AG04450 (cell line): Measurements from ENCODE around the gene METTL15. TPM values are rescaled to one million over a fixed set of nuclear protein-coding genes. Genes with fewer than 3 reads are reported as not detected.
"Not testable (repeated sequence)": the region's sequence is repeated elsewhere in the genome, so short reads cannot be mapped to it uniquely, and the experiment has no call there.

Source experiments
- CTCF ChIA-PET: fragments of 300-600, 350-600 bp; formaldehyde crosslinking; extraction: SDS; loops from one replicate; lab custom pipeline; 2022; ENCODE audit warnings: antibody characterized with exemption, inconsistent platforms; lab: Charles Lee
- POLR2A ChIA-PET: fragments of 350-600 bp; formaldehyde crosslinking; extraction: SDS; loops from one replicate; lab custom pipeline; 2021; ENCODE audit warnings: antibody characterized with exemption, inconsistent platforms; lab: Yijun Ruan, JAX
- DNase-seq: peaks from one replicate; pipeline ENCODE4 v3.0.0-alpha.2; 2011; ENCODE audit warnings: low read depth, low spot score
- H3K27ac ChIP-seq: one replicate; pipeline ENCODE4 v1.5.1; 2012; ENCODE audit warnings: low read depth, low read length, control low read depth
- H3K27me3 ChIP-seq: one replicate; pipeline ENCODE4 v1.6.0; 2012; ENCODE audit warnings: low read length; ENCODE audit not compliant: control insufficient read depth, insufficient read depth
- H3K4me3 ChIP-seq: 2 replicates; pipeline ENCODE4 v1.5.1; 2011; ENCODE audit warnings: mild to moderate bottlenecking, low read depth, low read length, control low read depth
- H3K9me3 ChIP-seq: 2 replicates; pipeline ENCODE4 v1.5.1; 2012; ENCODE audit warnings: low read length; ENCODE audit not compliant: control insufficient read depth, insufficient read depth
- polyA plus RNA-seq: library from polyadenylated mRNA; depleted of rRNA; stranded (reverse); fragments of >200 nt; gene quantifications from 2 replicates; pipeline ENCODE4 v1.2.3, GENCODE V29; 2011; rRNA removed
- small RNA-seq: library from RNA; depleted of rRNA; stranded (forward); fragments of <200 nt; gene quantifications from one replicate; pipeline ENCODE3, GENCODE V24; 2012; ENCODE audit warnings: low read depth; ENCODE audit not compliant: insufficient read length
- TF ChIP-seq, protein P1 (sequence below): IDR thresholded peaks from 2 replicates; pipeline ENCODE4 v1.5.1; 2011; ENCODE audit warnings: low read depth, low read length, control low read depth, inconsistent platforms

METTL15 gene
- polyA plus RNA-seq, 1 experiment: 15.2 TPM

DNA sequence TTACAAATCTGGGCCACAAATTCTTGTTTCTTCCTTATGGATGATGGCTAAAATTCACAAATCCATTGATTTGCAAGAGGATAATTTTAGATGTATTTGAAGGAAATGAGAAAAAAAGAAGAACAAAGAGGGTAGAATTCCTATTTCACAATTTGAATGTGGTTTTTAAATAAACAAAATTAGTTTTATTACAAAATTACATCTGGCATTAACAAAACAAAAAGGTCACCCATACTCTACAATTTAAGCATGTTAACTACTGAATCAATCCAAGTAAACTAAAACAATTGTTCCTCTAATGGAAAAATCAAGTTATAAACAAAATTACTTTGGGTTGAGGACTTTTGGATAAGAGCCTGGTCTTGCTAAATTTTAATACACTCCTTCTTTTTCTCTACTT, 242.0 kb downstream of the METTL15 start:
- CTCF ChIA-PET: interaction anchor here (1.4 kb wide), 1 partner anchor 11 kb away, joined by 3 read pairs; no protein-coding TSS in a partner anchor
- TF ChIP-seq, protein P1, sequence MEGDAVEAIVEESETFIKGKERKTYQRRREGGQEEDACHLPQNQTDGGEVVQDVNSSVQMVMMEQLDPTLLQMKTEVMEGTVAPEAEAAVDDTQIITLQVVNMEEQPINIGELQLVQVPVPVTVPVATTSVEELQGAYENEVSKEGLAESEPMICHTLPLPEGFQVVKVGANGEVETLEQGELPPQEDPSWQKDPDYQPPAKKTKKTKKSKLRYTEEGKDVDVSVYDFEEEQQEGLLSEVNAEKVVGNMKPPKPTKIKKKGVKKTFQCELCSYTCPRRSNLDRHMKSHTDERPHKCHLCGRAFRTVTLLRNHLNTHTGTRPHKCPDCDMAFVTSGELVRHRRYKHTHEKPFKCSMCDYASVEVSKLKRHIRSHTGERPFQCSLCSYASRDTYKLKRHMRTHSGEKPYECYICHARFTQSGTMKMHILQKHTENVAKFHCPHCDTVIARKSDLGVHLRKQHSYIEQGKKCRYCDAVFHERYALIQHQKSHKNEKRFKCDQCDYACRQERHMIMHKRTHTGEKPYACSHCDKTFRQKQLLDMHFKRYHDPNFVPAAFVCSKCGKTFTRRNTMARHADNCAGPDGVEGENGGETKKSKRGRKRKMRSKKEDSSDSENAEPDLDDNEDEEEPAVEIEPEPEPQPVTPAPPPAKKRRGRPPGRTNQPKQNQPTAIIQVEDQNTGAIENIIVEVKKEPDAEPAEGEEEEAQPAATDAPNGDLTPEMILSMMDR: no peak
- H3K9me3 ChIP-seq: no peaks in the 10 kb centered on the region; the same call in 1 of the 2 replicates
- POLR2A ChIA-PET: no interaction called here
- no peaks in the 10 kb centered on the region for H3K27me3 ChIP-seq
- H3K27ac ChIP-seq: no peak overlapping the region
- DNase-seq: no peak
- no peak overlapping the region for H3K4me3 ChIP-seq

DNA sequence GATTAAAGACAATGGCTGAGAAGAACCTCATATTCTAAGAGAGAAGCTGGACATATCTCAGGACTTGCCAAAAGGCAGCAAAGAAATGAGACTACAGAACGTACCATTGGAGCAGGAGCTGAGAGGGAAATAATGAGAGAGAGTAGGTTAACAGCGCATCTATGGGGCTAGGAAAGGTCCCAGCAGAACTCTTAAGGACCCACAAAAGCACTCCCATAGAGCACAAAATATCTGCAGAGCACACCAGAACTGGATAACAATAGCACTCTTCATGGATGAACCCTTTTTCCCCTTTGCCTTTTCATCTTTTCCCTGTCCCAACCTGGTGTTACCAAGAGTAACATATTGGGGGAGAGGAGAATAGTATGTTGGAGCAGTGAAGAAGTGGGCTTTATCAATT, 245.8 kb downstream of the METTL15 start:
- H3K4me3 ChIP-seq: no peak overlapping the region
- no peak for DNase-seq
- H3K9me3 ChIP-seq: no peaks in the 10 kb centered on the region; the same call in 1 of the 2 replicates
- ChIA-PET CTCF (interaction anchor here (0.6 kb wide), 1 partner anchor 704 kb away, joined by 3 read pairs; no protein-coding TSS in a partner anchor), POLR2A (interaction anchor here (0.7 kb wide), 1 partner anchor 221 kb away, joined by 5 read pairs; no protein-coding TSS in a partner anchor)
- H3K27me3 ChIP-seq: no peaks in the 10 kb centered on the region
- TF ChIP-seq, protein P1: no peak
- no peak overlapping the region for H3K27ac ChIP-seq

DNA sequence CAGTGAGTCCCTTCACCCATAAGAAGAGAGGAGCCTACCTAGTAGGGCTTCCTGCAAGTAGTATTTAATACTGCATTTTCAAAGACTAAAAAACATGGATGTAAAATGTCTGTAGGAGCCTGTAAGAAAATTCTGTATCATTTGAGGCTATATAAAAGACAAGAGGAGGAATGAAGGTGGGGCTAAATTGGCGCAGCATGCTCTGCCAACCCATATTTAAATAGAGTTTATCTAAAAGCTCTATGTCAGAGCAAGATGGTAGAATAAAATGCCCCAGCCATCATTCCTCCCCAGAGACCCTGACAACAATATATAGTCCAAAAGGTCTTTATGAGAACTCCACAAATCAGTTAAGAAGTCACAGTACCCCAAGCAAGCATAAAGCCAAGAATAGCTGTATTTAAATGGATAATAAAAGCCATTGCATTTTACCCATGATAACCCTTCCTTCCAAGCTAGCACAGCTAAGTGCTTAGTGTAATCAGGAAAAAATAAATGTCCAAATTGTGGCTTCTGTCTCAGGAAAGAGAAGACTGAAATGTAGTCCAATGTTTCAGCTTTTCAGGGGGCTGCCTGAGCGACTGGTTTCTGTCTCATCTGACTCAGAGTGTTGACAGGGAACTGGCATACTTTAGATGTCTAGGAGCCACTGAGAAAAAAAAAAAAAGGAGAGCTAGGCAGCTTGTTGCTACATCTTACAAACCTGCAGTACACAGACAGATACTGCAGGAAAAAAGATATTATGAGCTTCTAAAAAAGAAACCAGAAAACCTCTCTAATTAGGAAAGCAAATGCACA, 258.6 kb downstream of the METTL15 start:
- ChIA-PET CTCF (interaction anchor here (0.8 kb wide), 1 partner anchor 668 kb away, joined by 3 read pairs; no protein-coding TSS in a partner anchor), POLR2A (interaction anchor here (0.6 to 0.7 kb wide), 2 partner anchors 11 to 648 kb away, joined by 3 to 4 read pairs; no protein-coding TSS in a partner anchor)
- no peaks in the 10 kb centered on the region for H3K27me3 ChIP-seq
- no peak overlapping the region for H3K4me3 ChIP-seq
- no peak overlapping the region for H3K27ac ChIP-seq
- no peaks in the 10 kb centered on the region for H3K9me3 ChIP-seq
- DNase-seq: peak; percentile 15
- TF ChIP-seq, protein P1: no peak

DNA sequence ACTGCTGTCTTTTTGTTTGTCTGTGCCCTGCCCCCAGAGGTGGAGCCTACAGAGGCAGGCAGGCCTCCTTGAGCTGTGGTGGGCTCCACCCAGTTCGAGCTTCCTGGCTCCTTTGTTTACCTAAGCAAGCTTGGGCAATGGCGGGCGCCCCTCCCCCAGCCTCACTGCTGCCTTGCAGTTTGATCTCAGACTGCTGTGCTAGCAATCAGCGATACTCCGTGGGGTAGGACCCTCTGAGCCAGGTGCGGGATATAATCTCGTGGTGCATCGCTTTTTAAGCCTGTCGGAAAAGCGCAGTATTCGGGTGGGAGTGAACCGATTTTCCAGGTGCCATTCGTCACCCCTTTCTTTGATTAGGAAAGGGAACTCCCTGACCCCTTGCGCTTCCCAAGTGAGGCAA, 269.9 kb downstream of the METTL15 start:
- POLR2A ChIA-PET, DNase-seq, H3K27ac ChIP-seq, H3K9me3 ChIP-seq, CTCF ChIA-PET, H3K27me3 ChIP-seq, H3K4me3 ChIP-seq: not testable (repeated sequence)

Small RNAs within 50 kb of the gene (small RNA-seq; reads per million reads assigned to genes)
- not detected for gene AC023206.1

Other genes with a start within 250 kb of the METTL15 start
- gene KIF18A, start 232 bp upstream of the METTL15 start, polyA plus RNA-seq: 5.4 and 8.9 TPM in 2 replicates